Testis (tissue), 3 donors: Measurements from ENCODE around the gene ANGPT4. TPM values are rescaled to one million over a fixed set of nuclear protein-coding genes. Genes with fewer than 3 reads are reported as not detected.
A peak's percentile ranks its signal among the peaks of the same experiment; 100 is the strongest.
"Not testable (repeated sequence)": the region's sequence is repeated elsewhere in the genome, so short reads cannot be mapped to it uniquely, and the experiment has no call there.

Source experiments
- DNase-seq: peaks from one replicate; pipeline ENCODE4 v3.0.0-alpha.2; 2019
- H3K27ac ChIP-seq, 2 donors: fragments of 200-600 bp; sonication (generic); one replicate each; pipeline ENCODE4 v1.5.1; 2019
- H3K27me3 ChIP-seq: fragments of 200-600 bp; sonication (generic); one replicate; pipeline ENCODE4 v1.5.1; 2019
- H3K36me3 ChIP-seq: fragments of 200-600 bp; sonication (generic); one replicate; pipeline ENCODE4 v1.5.1; 2017; ENCODE audit warnings: low read depth; ENCODE audit errors: missing control alignments
- H3K4me1 ChIP-seq: fragments of 200-600 bp; sonication (generic); one replicate; pipeline ENCODE4 v1.5.1; 2019
- H3K4me3 ChIP-seq, 2 donors: fragments of 200-600 bp; sonication (generic); one replicate each; pipeline ENCODE4 v1.5.1; 2017 to 2019
- H3K9me3 ChIP-seq: fragments of 200-600 bp; sonication (generic); one replicate; pipeline ENCODE4 v1.5.1; 2017
- CTCF ChIP-seq, 3 experiments: fragments of 450-650 bp in 2 of 3; fragments of 200-600 bp in 1 of 3; sonication (generic) in 1 of 3; IDR thresholded peaks; one replicate each; pipeline ENCODE4 v1.5.1; 2016 to 2019; ENCODE audit warnings: antibody characterized with exemption in 3 of 3, mild to moderate bottlenecking in 2 of 3, moderate library complexity in 1 of 3
- POLR2A ChIP-seq: fragments of 450-650 bp; IDR thresholded peaks from one replicate; pipeline ENCODE4 v1.6.1; 2017; ENCODE audit warnings: antibody characterized with exemption, mild to moderate bottlenecking, moderate library complexity
- WGBS, 2 donors: methylation state at CpG; one replicate each; pipeline ENCODE4 v1.1.5; 2018; 5-methylcytosine and 5-hydroxymethylcytosine counted together
- intact Hi-C: fragments of 100-400 bp; cut with DNase I; formaldehyde crosslinking; loops from one replicate; pipeline ENCODE4 v1.15.1; 2023; ENCODE audit warnings: low total_unique reads
- polyA plus RNA-seq: library from polyadenylated mRNA; stranded (reverse); fragments of 350-450 nt; fragmentation: Illumina TruSeq; extraction: RNeasy Lipid Tissue Mini Kit (QIAGEN cat#74804); gene quantifications from one replicate; pipeline ENCODE4 v1.2.3, GENCODE V29; 2014; ENCODE audit warnings: low read depth, low replicate concordance; ENCODE audit not compliant: insufficient read depth
- total RNA-seq, 2 donors: library from RNA; depleted of rRNA; stranded (reverse); fragments of >200 nt; gene quantifications; one replicate each; pipeline ENCODE4 v1.2.3, GENCODE V29; 2016

Gene ANGPT4
- total and polyA plus RNA-seq, 3 donors from 2014 or later = 0.56 to 1.2 (median 0.79) TPM

- no peak overlapping the region for H3K27ac ChIP-seq
- no peaks in the 10 kb centered on the region for H3K9me3 ChIP-seq
- intact Hi-C loops = no loop called here
- H3K36me3 ChIP-seq = no peaks in the 10 kb centered on the region
- DNase-seq = no peak
- 70 to 86% methylated on average over 4 of the region's 4 CpGs for WGBS, 2 donors
- peaks cover 15% of the 10 kb centered on the region for H3K4me1 ChIP-seq
- TF ChIP-seq CTCF (IDR thresholded peaks at IDR 0.05) (no peak), POLR2A (no peak)
- H3K4me3 ChIP-seq = no peak overlapping the region
- no peaks in the 10 kb centered on the region for H3K27me3 ChIP-seq
Measured at GRCh38 chr20:906703-907270, 9.3 kb downstream of the ANGPT4 start.

- TF ChIP-seq CTCF (IDR thresholded peaks at IDR 0.05) (no peak), POLR2A (no peak)
- H3K27me3 ChIP-seq = no peaks in the 10 kb centered on the region
- H3K4me1 ChIP-seq = peaks cover 8% of the 10 kb centered on the region
- 81 to 88% methylated on average over 6 of the region's 6 CpGs for WGBS, 2 donors
- no peaks in the 10 kb centered on the region for H3K36me3 ChIP-seq
- H3K27ac ChIP-seq = peak overlapping the region in 1 of 2 donors; percentile 4
- no peak overlapping the region for H3K4me3 ChIP-seq
- no peaks in the 10 kb centered on the region for H3K9me3 ChIP-seq
- intact Hi-C loops = no loop called here
- DNase-seq = no peak
Measured at GRCh38 chr20:906001-906520, 10.1 kb downstream of the ANGPT4 start.

GRCh38 chr20:905396-905961, 10.7 kb downstream of the ANGPT4 start:
- intact Hi-C loops = no loop called here
- no peak for DNase-seq
- TF ChIP-seq POLR2A = no peak
- TF ChIP-seq CTCF (IDR thresholded peaks at IDR 0.05) = no peak
- Histone ChIP-seq H3K27ac (peak overlapping the region in 1 of 2 donors; percentile 4), H3K4me1 (peaks cover 2% of the 10 kb centered on the region), H3K4me3 (no peak overlapping the region), H3K9me3 (no peaks in the 10 kb centered on the region), H3K27me3 (no peaks in the 10 kb centered on the region), H3K36me3 (no peaks in the 10 kb centered on the region)
- WGBS, 2 donors = 68 to 87% methylated on average over 3 to 4 of the region's 4 CpGs

- intact Hi-C loops = no loop called here
- Histone ChIP-seq H3K9me3 (no peaks in the 10 kb centered on the region), H3K4me3 (no peak overlapping the region), H3K36me3 (no peaks in the 10 kb centered on the region), H3K27me3 (no peaks in the 10 kb centered on the region), H3K27ac (no peak overlapping the region), H3K4me1 (no peaks in the 10 kb centered on the region)
- no peak for DNase-seq
- WGBS, 2 donors = 73 to 85% methylated on average over 2 of the region's 2 CpGs
- TF ChIP-seq CTCF (IDR thresholded peaks at IDR 0.05) = no peak
- no peak for TF ChIP-seq POLR2A
Measured at GRCh38 chr20:904039-904545, 12.0 kb downstream of the ANGPT4 start.

- H3K27ac ChIP-seq, H3K9me3 ChIP-seq, intact Hi-C loops, H3K27me3 ChIP-seq, H3K4me3 ChIP-seq, H3K4me1 ChIP-seq, H3K36me3 ChIP-seq, DNase-seq: not testable (repeated sequence)
- WGBS, 2 donors = 96 to 97% methylated on average over 6 of the region's 6 CpGs
Measured at GRCh38 chr20:897436-897835, 18.7 kb downstream of the ANGPT4 start.
